Measurements from ENCODE around the gene TSHZ1.

The TSHZ1 gene

GRCh38 chr18:75238786-75239185, 28.2 kb downstream of the TSHZ1 start:
- no peak for DNase-seq (ENCODE audit: low read depth)
- no peak overlapping the region for H3K4me3 ChIP-seq (ENCODE audit: low read depth, low read length)
- no peak for TF ChIP-seq POLR2A (IDR thresholded peaks at IDR 0.05; ENCODE audit: extremely low read depth, insufficient read length)
- TF ChIP-seq, protein P1, sequence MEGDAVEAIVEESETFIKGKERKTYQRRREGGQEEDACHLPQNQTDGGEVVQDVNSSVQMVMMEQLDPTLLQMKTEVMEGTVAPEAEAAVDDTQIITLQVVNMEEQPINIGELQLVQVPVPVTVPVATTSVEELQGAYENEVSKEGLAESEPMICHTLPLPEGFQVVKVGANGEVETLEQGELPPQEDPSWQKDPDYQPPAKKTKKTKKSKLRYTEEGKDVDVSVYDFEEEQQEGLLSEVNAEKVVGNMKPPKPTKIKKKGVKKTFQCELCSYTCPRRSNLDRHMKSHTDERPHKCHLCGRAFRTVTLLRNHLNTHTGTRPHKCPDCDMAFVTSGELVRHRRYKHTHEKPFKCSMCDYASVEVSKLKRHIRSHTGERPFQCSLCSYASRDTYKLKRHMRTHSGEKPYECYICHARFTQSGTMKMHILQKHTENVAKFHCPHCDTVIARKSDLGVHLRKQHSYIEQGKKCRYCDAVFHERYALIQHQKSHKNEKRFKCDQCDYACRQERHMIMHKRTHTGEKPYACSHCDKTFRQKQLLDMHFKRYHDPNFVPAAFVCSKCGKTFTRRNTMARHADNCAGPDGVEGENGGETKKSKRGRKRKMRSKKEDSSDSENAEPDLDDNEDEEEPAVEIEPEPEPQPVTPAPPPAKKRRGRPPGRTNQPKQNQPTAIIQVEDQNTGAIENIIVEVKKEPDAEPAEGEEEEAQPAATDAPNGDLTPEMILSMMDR (IDR thresholded peaks at IDR 0.05; ENCODE audit: low read depth, low read length) = no peak
- TF ChIP-seq MAX (IDR thresholded peaks at IDR 0.05; ENCODE audit: low read depth, low read length) = no peak
- no peak for TF ChIP-seq MYC (IDR thresholded peaks at IDR 0.05; ENCODE audit: low read depth, low read length)

DNA sequence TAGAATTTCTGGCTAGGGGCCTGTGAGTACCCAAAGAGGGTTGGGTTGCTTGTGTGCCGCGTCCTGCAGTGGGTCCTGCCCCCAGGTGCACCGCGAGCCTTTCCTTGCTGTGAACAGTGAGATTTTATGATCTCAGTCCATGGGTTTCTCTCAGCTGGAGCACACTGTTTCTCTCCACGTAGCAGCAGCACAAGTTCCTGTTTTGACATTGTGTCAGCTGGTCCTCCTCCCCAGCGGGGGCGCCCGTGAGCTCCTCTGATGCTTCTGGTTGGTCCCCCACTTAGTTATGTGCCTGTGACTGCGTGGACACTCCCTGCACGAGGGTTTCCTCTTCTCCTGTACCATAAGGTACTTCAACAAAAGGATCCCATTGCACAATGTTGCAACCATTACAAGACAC, 29.8 kb downstream of the TSHZ1 start:
- TF ChIP-seq MYC (IDR thresholded peaks at IDR 0.05; ENCODE audit: low read depth, low read length) (no peak), MAX (IDR thresholded peaks at IDR 0.05; ENCODE audit: low read depth, low read length) (no peak), POLR2A (IDR thresholded peaks at IDR 0.05; ENCODE audit: extremely low read depth, insufficient read length) (no peak)
- TF ChIP-seq, protein P1 (IDR thresholded peaks at IDR 0.05; ENCODE audit: low read depth, low read length) = no peak
- no peak overlapping the region for H3K4me3 ChIP-seq (ENCODE audit: low read depth, low read length)
- peak; percentile 37 for DNase-seq (ENCODE audit: low read depth)

GRCh38 chr18:75241705-75242104, 31.1 kb downstream of the TSHZ1 start:
- TF ChIP-seq MYC (IDR thresholded peaks at IDR 0.05; ENCODE audit: low read depth, low read length) = no peak
- DNase-seq (ENCODE audit: low read depth) = no peak
- H3K4me3 ChIP-seq (ENCODE audit: low read depth, low read length) = no peak overlapping the region

- DNase-seq (ENCODE audit: low read depth) = peak; percentile 34
- no peak for TF ChIP-seq MYC (IDR thresholded peaks at IDR 0.05; ENCODE audit: low read depth, low read length)
- no peak for TF ChIP-seq POLR2A (IDR thresholded peaks at IDR 0.05; ENCODE audit: extremely low read depth, insufficient read length)
- TF ChIP-seq, protein P1 (IDR thresholded peaks at IDR 0.05; ENCODE audit: low read depth, low read length) = no peak
- TF ChIP-seq MAX (IDR thresholded peaks at IDR 0.05; ENCODE audit: low read depth, low read length) = no peak
- H3K4me3 ChIP-seq (ENCODE audit: low read depth, low read length) = no peak overlapping the region
Observed at GRCh38 chr18:75244351-75245313, 34.0 kb downstream of the TSHZ1 start.

GRCh38 chr18:75246721-75247610, 36.4 kb downstream of the TSHZ1 start:
- H3K4me3 ChIP-seq (ENCODE audit: low read depth, low read length) = peak overlapping the region; percentile 67
- peak; percentile 70 for DNase-seq (ENCODE audit: low read depth)
- no peak for TF ChIP-seq POLR2A (IDR thresholded peaks at IDR 0.05; ENCODE audit: extremely low read depth, insufficient read length)
- TF ChIP-seq MAX (IDR thresholded peaks at IDR 0.05; ENCODE audit: low read depth, low read length) = no peak
- TF ChIP-seq MYC (IDR thresholded peaks at IDR 0.05; ENCODE audit: low read depth, low read length) = no peak
- TF ChIP-seq, protein P1 (IDR thresholded peaks at IDR 0.05; ENCODE audit: low read depth, low read length) = no peak
